Testis (tissue), 3 donors: ENCODE measurements around the gene LTBR. TPM values are rescaled to one million over a fixed set of nuclear protein-coding genes. Genes with fewer than 3 reads are reported as not detected.

ENCODE experiments used
- DNase-seq: peaks from one replicate; pipeline ENCODE4 v3.0.0-alpha.2; 2019
- H3K27ac ChIP-seq, 2 donors: fragments of 200-600 bp; sonication (generic); one replicate each; pipeline ENCODE4 v1.5.1; 2019
- H3K27me3 ChIP-seq: fragments of 200-600 bp; sonication (generic); one replicate; pipeline ENCODE4 v1.5.1; 2019
- H3K36me3 ChIP-seq: fragments of 200-600 bp; sonication (generic); one replicate; pipeline ENCODE4 v1.5.1; 2017; ENCODE audit warnings: low read depth; ENCODE audit errors: missing control alignments
- H3K4me1 ChIP-seq: fragments of 200-600 bp; sonication (generic); one replicate; pipeline ENCODE4 v1.5.1; 2019
- H3K4me3 ChIP-seq, 2 donors: fragments of 200-600 bp; sonication (generic); one replicate each; pipeline ENCODE4 v1.5.1; 2017 to 2019
- H3K9me3 ChIP-seq: fragments of 200-600 bp; sonication (generic); one replicate; pipeline ENCODE4 v1.5.1; 2017
- CTCF ChIP-seq, 3 experiments: fragments of 450-650 bp in 2 of 3; fragments of 200-600 bp in 1 of 3; sonication (generic) in 1 of 3; IDR thresholded peaks; one replicate each; pipeline ENCODE4 v1.5.1; 2016 to 2019; ENCODE audit warnings: antibody characterized with exemption in 3 of 3, mild to moderate bottlenecking in 2 of 3, moderate library complexity in 1 of 3
- POLR2A ChIP-seq: fragments of 450-650 bp; IDR thresholded peaks from one replicate; pipeline ENCODE4 v1.6.1; 2017; ENCODE audit warnings: antibody characterized with exemption, mild to moderate bottlenecking, moderate library complexity
- WGBS, 2 donors: methylation state at CpG; one replicate each; pipeline ENCODE4 v1.1.5; 2018; 5-methylcytosine and 5-hydroxymethylcytosine counted together
- intact Hi-C: fragments of 100-400 bp; cut with DNase I; formaldehyde crosslinking; loops from one replicate; pipeline ENCODE4 v1.15.1; 2023; ENCODE audit warnings: low total_unique reads
- polyA plus RNA-seq: library from polyadenylated mRNA; stranded (reverse); fragments of 350-450 nt; fragmentation: Illumina TruSeq; extraction: RNeasy Lipid Tissue Mini Kit (QIAGEN cat#74804); gene quantifications from one replicate; pipeline ENCODE4 v1.2.3, GENCODE V29; 2014; ENCODE audit warnings: low read depth, low replicate concordance; ENCODE audit not compliant: insufficient read depth
- small RNA-seq, 2 donors: library from RNA; depleted of rRNA; stranded (forward); fragments of <200 nt; gene quantifications; one replicate each; pipeline ENCODE3, GENCODE V24; 2016
- total RNA-seq, 2 donors: library from RNA; depleted of rRNA; stranded (reverse); fragments of >200 nt; gene quantifications; one replicate each; pipeline ENCODE4 v1.2.3, GENCODE V29; 2016

LTBR gene
- total and polyA plus RNA-seq, 3 donors from 2014 or later, result 36.6 to 112 (median 81.3) TPM

DNA sequence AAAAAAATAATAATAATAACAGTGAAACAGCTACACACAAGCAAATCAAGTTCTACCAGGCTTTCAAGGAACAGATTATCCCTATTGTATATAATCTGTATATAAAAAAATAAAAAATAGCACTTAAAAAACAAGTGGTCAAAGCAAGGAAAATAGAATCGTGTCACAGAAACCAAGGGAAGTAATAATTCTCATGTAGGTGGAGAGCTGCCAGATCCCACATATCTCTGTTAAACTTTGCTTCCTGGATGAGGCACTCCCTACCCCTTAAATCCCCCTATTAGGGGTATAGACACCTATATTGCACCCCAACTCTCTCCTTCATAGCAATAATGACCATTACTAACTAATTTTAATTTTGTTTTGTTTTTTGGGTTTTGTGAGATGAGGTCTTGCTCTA, 56.4 kb downstream of the LTBR start:
- Histone ChIP-seq H3K4me1 (no peaks in the 10 kb centered on the region), H3K27me3 (no peaks in the 10 kb centered on the region), H3K9me3 (no peaks in the 10 kb centered on the region), H3K4me3 (no peak overlapping the region), H3K27ac (no peak overlapping the region), H3K36me3 (no peaks in the 10 kb centered on the region)
- intact Hi-C loops, result no loop called here
- no peak for DNase-seq
- WGBS, 2 donors, result 54 to 67% methylated on average over 1 of the region's 1 CpG
- TF ChIP-seq CTCF (IDR thresholded peaks at IDR 0.05) (no peak), POLR2A (no peak)

Small RNAs within 50 kb of the gene (small RNA-seq; reads per million reads assigned to genes)
- 0 reads per million in 2 donors for gene RN7SL391P

Other genes starting within 250 kb of the LTBR start
- gene CD9, start 183.8 kb upstream of the LTBR start, total RNA-seq, result 10 to 100 TPM; 31.2 to 53.1 TPM
- 94.2 TPM for gene CD9, start 183.8 kb upstream of the LTBR start, polyA plus RNA-seq
- gene PLEKHG6, start 73.5 kb upstream of the LTBR start, total RNA-seq, result 1 to 10 TPM in 1 of 2 donors, under 1 TPM in 1; 0.87 to 2.0 TPM
- gene PLEKHG6, start 73.5 kb upstream of the LTBR start, polyA plus RNA-seq, result 2.2 TPM
- 100 to 1,000 TPM in 1 of 2 donors, 10 to 100 TPM in 1; 94.6 to 106 TPM for gene TNFRSF1A, start 42.1 kb upstream of the LTBR start, total RNA-seq
- gene TNFRSF1A, start 42.1 kb upstream of the LTBR start, polyA plus RNA-seq, result 59.8 TPM
- 10 to 100 TPM; 22.7 to 43.1 TPM for gene SCNN1A, start 8.6 kb upstream of the LTBR start, total RNA-seq
- gene SCNN1A, start 8.6 kb upstream of the LTBR start, polyA plus RNA-seq, result 14.6 TPM
- under 1 TPM in 1 of 2 donors, not detected in 1; 0.74 TPM for gene CD27, start 60.8 kb downstream of the LTBR start, total RNA-seq
- 3.7 TPM for gene CD27, start 60.8 kb downstream of the LTBR start, polyA plus RNA-seq
- gene TAPBPL, start 67.9 kb downstream of the LTBR start, total RNA-seq, result 10 to 100 TPM; 18.4 to 29.8 TPM
- gene TAPBPL, start 67.9 kb downstream of the LTBR start, polyA plus RNA-seq, result 20.1 TPM
- 10 to 100 TPM; 15.0 to 18.3 TPM for gene VAMP1, start 86.5 kb downstream of the LTBR start, total RNA-seq
- gene VAMP1, start 86.5 kb downstream of the LTBR start, polyA plus RNA-seq, result 12.7 TPM
- gene MRPL51, start 109.1 kb downstream of the LTBR start, total RNA-seq, result 100 to 1,000 TPM; 106 to 135 TPM
- 343 TPM for gene MRPL51, start 109.1 kb downstream of the LTBR start, polyA plus RNA-seq
- 10 to 100 TPM; 42.9 to 43.1 TPM for gene NCAPD2, start 109.9 kb downstream of the LTBR start, total RNA-seq
- 46.6 TPM for gene NCAPD2, start 109.9 kb downstream of the LTBR start, polyA plus RNA-seq
- gene GAPDH, start 150.4 kb downstream of the LTBR start, total RNA-seq, result 1,000 to 10,000 TPM; 1,591 to 1,928 TPM
- 1,857 TPM for gene GAPDH, start 150.4 kb downstream of the LTBR start, polyA plus RNA-seq
- 10 to 100 TPM; 40.6 to 43.4 TPM for gene IFFO1, start 171.9 kb downstream of the LTBR start, total RNA-seq
- 28.6 TPM for gene IFFO1, start 171.9 kb downstream of the LTBR start, polyA plus RNA-seq
- 10 to 100 TPM; 51.8 to 60.3 TPM for gene NOP2, start 184.1 kb downstream of the LTBR start, total RNA-seq
- gene NOP2, start 184.1 kb downstream of the LTBR start, polyA plus RNA-seq, result 38.6 TPM
- gene CHD4, start 223.2 kb downstream of the LTBR start, total RNA-seq, result 100 to 1,000 TPM; 314 to 328 TPM
- gene CHD4, start 223.2 kb downstream of the LTBR start, polyA plus RNA-seq, result 160 TPM